ENCODE measurements around the gene SLC6A2.

Gene SLC6A2

DNA sequence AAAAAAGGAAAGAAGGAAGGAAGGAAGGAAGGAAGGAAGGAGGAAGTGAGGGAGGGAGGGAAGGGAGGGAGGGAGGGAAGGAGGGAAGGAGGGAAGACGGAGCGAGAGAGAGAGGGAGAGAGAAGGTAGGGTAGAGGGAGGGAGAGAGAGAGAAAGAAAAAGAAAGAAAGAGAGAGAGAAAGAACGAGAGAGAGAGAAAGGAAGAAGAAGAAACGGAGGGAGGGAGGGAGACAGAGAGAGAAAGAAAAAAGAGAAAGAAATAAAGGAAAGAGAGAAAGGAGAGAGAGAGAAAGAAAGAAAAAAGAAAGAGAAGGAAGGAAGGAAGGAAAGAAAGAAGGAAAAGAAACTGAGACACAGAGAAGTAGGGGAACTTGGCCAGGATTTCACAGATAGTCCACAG lies 8.4 kb upstream of the SLC6A2 start:
- Histone ChIP-seq H4K20me1 (ENCODE audit: insufficient read depth, low read length) (no peaks in the 10 kb centered on the region), H3K9me2 (replicated peaks; ENCODE audit: insufficient read depth, low read length) (no peaks in the 10 kb centered on the region), H3F3A (ENCODE audit: insufficient read depth, low read length) (no peaks in the 10 kb centered on the region), H3K27me3 (replicated peaks; ENCODE audit: insufficient read depth, low read length) (no peaks in the 10 kb centered on the region), H3K4me2 (ENCODE audit: low read depth, low read length) (no peak overlapping the region), H3K27ac (ENCODE audit: low read length) (no peak overlapping the region), H3K36me3 (replicated peaks; ENCODE audit: insufficient read depth, low read length) (no peaks in the 10 kb centered on the region), H2AFZ (ENCODE audit: low read length) (no peak overlapping the region), H3K9ac (ENCODE audit: low read length) (no peak overlapping the region), H3K4me1 (ENCODE audit: low read length) (no peaks in the 10 kb centered on the region), H3K79me2 (ENCODE audit: low read length) (no peaks in the 10 kb centered on the region), H3K4me3 (ENCODE audit: low read length) (no peak overlapping the region), H3K9me3 (replicated peaks; ENCODE audit: insufficient read depth, low read length) (no peaks in the 10 kb centered on the region)
- TF ChIP-seq, protein P1, sequence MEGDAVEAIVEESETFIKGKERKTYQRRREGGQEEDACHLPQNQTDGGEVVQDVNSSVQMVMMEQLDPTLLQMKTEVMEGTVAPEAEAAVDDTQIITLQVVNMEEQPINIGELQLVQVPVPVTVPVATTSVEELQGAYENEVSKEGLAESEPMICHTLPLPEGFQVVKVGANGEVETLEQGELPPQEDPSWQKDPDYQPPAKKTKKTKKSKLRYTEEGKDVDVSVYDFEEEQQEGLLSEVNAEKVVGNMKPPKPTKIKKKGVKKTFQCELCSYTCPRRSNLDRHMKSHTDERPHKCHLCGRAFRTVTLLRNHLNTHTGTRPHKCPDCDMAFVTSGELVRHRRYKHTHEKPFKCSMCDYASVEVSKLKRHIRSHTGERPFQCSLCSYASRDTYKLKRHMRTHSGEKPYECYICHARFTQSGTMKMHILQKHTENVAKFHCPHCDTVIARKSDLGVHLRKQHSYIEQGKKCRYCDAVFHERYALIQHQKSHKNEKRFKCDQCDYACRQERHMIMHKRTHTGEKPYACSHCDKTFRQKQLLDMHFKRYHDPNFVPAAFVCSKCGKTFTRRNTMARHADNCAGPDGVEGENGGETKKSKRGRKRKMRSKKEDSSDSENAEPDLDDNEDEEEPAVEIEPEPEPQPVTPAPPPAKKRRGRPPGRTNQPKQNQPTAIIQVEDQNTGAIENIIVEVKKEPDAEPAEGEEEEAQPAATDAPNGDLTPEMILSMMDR (IDR thresholded peaks at IDR 0.05; ENCODE audit: low read length), result no peak
- TF ChIP-seq EZH2phosphoT487 (IDR thresholded peaks at IDR 0.05; ENCODE audit: low read length) (no peak), EZH2 (optimal IDR thresholded peaks at IDR 0.05; ENCODE audit: low read depth, low read length) (no peak)
- no peak for DNase-seq

DNA sequence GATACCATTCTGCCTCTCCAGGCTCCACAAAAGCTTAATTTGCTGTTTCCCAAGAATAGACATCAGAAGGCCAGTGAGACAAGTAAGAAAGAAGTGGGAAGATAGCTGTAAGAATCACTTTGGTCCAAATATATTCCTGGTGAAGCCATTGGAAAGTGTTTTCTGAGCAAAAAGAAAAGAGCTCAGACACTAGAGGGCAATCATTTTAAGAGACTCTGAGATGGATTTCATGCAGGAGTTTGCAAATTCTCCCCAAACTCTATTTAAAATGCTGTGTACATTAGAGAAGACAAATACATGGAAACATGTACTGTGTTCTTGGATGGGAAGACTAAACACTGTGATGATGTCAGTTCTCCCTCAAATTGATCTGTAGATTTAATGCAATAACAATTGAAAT lies 8.0 kb upstream of the SLC6A2 start:
- H3K4me1 ChIP-seq (ENCODE audit: low read length), result no peaks in the 10 kb centered on the region
- no peak overlapping the region for H3K4me3 ChIP-seq (ENCODE audit: low read length)
- H3K9me2 ChIP-seq (replicated peaks; ENCODE audit: insufficient read depth, low read length), result no peaks in the 10 kb centered on the region
- TF ChIP-seq EZH2 (optimal IDR thresholded peaks at IDR 0.05; ENCODE audit: low read depth, low read length), result no peak
- TF ChIP-seq, protein P1 (IDR thresholded peaks at IDR 0.05; ENCODE audit: low read length), result no peak
- TF ChIP-seq EZH2phosphoT487 (IDR thresholded peaks at IDR 0.05; ENCODE audit: low read length), result no peak
- no peaks in the 10 kb centered on the region for H3K9me3 ChIP-seq (replicated peaks; ENCODE audit: insufficient read depth, low read length)
- no peaks in the 10 kb centered on the region for H4K20me1 ChIP-seq (ENCODE audit: insufficient read depth, low read length)
- H3K36me3 ChIP-seq (replicated peaks; ENCODE audit: insufficient read depth, low read length), result no peaks in the 10 kb centered on the region
- no peak overlapping the region for H3K27ac ChIP-seq (ENCODE audit: low read length)
- no peak for DNase-seq
- no peaks in the 10 kb centered on the region for H3K27me3 ChIP-seq (replicated peaks; ENCODE audit: insufficient read depth, low read length)
- H2AFZ ChIP-seq (ENCODE audit: low read length), result no peak overlapping the region
- no peak overlapping the region for H3K9ac ChIP-seq (ENCODE audit: low read length)
- H3K4me2 ChIP-seq (ENCODE audit: low read depth, low read length), result no peak overlapping the region
- H3F3A ChIP-seq (ENCODE audit: insufficient read depth, low read length), result no peaks in the 10 kb centered on the region
- H3K79me2 ChIP-seq (ENCODE audit: low read length), result no peaks in the 10 kb centered on the region

DNA sequence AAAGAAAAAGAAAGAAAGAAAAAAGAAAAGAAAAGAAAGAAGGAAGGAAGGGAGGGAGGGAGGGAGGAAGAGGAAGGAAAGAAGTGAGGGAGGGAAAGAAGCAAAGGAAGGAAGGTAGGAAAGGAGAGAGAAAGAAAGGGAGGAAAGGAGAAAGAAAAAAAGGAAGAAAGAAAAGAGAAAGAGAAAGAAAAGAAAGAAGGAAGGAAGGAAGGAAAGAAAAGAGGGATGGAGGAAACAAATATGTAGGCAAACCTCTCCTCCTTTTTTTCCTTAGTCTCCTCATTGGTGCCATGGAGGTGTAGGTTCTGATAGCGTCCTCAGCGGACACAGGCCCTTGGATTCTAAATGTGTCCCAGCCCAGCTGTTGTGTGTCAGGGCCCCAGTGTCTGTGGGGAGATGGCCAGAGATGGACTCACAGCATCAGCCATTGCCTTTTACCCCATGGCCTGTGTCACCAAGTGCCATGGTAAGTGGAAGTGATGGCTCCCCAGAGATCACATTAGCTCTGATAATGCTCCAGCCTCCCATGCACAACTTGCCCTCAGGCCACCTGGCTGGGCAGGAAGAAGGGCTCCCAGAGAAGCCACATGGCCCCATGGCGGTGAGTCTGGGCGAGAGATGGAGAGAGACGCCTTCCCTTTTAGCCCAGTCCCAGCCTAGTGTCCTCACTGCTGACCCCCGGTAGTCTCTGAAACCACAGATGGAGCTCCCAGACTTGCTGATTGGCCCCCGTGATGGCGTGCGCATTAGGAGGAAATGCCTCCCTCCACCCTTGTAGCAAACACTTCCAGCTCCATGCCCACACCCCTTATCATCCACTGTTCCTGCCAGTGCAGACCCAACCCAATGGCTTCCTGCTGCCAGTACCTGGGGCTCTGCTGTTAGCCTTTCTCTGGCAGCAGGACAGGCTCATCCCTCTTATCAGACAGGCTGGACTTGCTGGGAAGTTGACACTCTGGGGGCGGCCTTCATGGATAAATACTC lies 3.7 kb upstream of the SLC6A2 start:
- Histone ChIP-seq H3F3A (ENCODE audit: insufficient read depth, low read length) (no peaks in the 10 kb centered on the region), H3K27ac (ENCODE audit: low read length) (no peak overlapping the region), H3K4me3 (ENCODE audit: low read length) (no peak overlapping the region), H3K4me1 (ENCODE audit: low read length) (no peaks in the 10 kb centered on the region), H3K79me2 (ENCODE audit: low read length) (no peaks in the 10 kb centered on the region), H3K9me3 (replicated peaks; ENCODE audit: insufficient read depth, low read length) (no peaks in the 10 kb centered on the region), H3K4me2 (ENCODE audit: low read depth, low read length) (no peak overlapping the region), H3K9ac (ENCODE audit: low read length) (no peak overlapping the region), H3K36me3 (replicated peaks; ENCODE audit: insufficient read depth, low read length) (no peaks in the 10 kb centered on the region), H4K20me1 (ENCODE audit: insufficient read depth, low read length) (no peaks in the 10 kb centered on the region), H2AFZ (ENCODE audit: low read length) (no peak overlapping the region), H3K27me3 (replicated peaks; ENCODE audit: insufficient read depth, low read length) (no peaks in the 10 kb centered on the region), H3K9me2 (replicated peaks; ENCODE audit: insufficient read depth, low read length) (no peaks in the 10 kb centered on the region)
- no peak for DNase-seq
- no peak for TF ChIP-seq EZH2 (optimal IDR thresholded peaks at IDR 0.05; ENCODE audit: low read depth, low read length)
- no peak for TF ChIP-seq EZH2phosphoT487 (IDR thresholded peaks at IDR 0.05; ENCODE audit: low read length)
- TF ChIP-seq, protein P1 (IDR thresholded peaks at IDR 0.05; ENCODE audit: low read length), result no peak
